Chondrocyte (in vitro differentiated cells): Measurements from ENCODE around the gene HIP1R. TPM values are rescaled to one million over a fixed set of nuclear protein-coding genes. Genes with fewer than 3 reads are reported as not detected.
A peak's percentile ranks its signal among the peaks of the same experiment; 100 is the strongest.

Experiments
- DNase-seq: peaks from one replicate; pipeline ENCODE4 v3.0.0; 2021; ENCODE audit warnings: mixed read lengths, low spot score
- H3K27ac Mint-ChIP-seq: one replicate; pipeline ENCODE4 v1.8.0; 2021; ENCODE audit warnings: mild to moderate bottlenecking, moderate library complexity, mixed read lengths; ENCODE audit not compliant: unreplicated experiment
- H3K27me3 Mint-ChIP-seq: 2 replicates; pipeline ENCODE4 v1.8.0; 2021; ENCODE audit warnings: low read depth, mixed read lengths
- H3K36me3 Mint-ChIP-seq: 2 replicates; pipeline ENCODE4 v1.8.0; 2021; ENCODE audit warnings: low read depth, mixed read lengths
- H3K4me1 Mint-ChIP-seq: 2 replicates; pipeline ENCODE4 v1.8.0; 2021; ENCODE audit warnings: low read depth, mild to moderate bottlenecking, mixed read lengths
- H3K4me3 Mint-ChIP-seq: one replicate; pipeline ENCODE4 v1.8.0; 2021; ENCODE audit warnings: mild to moderate bottlenecking, moderate library complexity, mixed read lengths; ENCODE audit not compliant: unreplicated experiment
- H3K9me3 Mint-ChIP-seq: 2 replicates; pipeline ENCODE4 v1.8.0; 2021; ENCODE audit warnings: low read depth, mixed read lengths
- CTCF ChIP-seq: fragments of 200-600 bp; sonication (generic); IDR thresholded peaks from 2 replicates; pipeline ENCODE4 v1.5.0; 2021; ENCODE audit warnings: antibody characterized with exemption, mild to moderate bottlenecking, moderate library complexity
- total RNA-seq: library from RNA; stranded (reverse); gene quantifications from 3 replicates; pipeline ENCODE4 v1.2.1, GENCODE V29; 2021

HIP1R gene
- total RNA-seq, 1 donor from 2014 or later: 13.8 TPM

- H3K27me3 Mint-ChIP-seq: no peaks in the 10 kb centered on the region
- no peak for DNase-seq
- H3K27ac Mint-ChIP-seq: no peak overlapping the region
- H3K9me3 Mint-ChIP-seq: no peaks in the 10 kb centered on the region
- peaks cover 39% of the 10 kb centered on the region for H3K4me1 Mint-ChIP-seq
- TF ChIP-seq CTCF: no peak
- no peak overlapping the region for H3K4me3 Mint-ChIP-seq
- no peaks in the 10 kb centered on the region for H3K36me3 Mint-ChIP-seq
Observed at GRCh38 chr12:122839907-122840554, 4.8 kb downstream of the HIP1R start.

- H3K4me3 Mint-ChIP-seq: no peak overlapping the region
- H3K27me3 Mint-ChIP-seq: no peaks in the 10 kb centered on the region
- H3K4me1 Mint-ChIP-seq: peaks cover 39% of the 10 kb centered on the region
- no peak for TF ChIP-seq CTCF
- DNase-seq: no peak
- H3K27ac Mint-ChIP-seq: peak overlapping the region; percentile 67
- no peaks in the 10 kb centered on the region for H3K36me3 Mint-ChIP-seq
- H3K9me3 Mint-ChIP-seq: no peaks in the 10 kb centered on the region
Observed at GRCh38 chr12:122840580-122841513, 5.6 kb downstream of the HIP1R start.

DNA sequence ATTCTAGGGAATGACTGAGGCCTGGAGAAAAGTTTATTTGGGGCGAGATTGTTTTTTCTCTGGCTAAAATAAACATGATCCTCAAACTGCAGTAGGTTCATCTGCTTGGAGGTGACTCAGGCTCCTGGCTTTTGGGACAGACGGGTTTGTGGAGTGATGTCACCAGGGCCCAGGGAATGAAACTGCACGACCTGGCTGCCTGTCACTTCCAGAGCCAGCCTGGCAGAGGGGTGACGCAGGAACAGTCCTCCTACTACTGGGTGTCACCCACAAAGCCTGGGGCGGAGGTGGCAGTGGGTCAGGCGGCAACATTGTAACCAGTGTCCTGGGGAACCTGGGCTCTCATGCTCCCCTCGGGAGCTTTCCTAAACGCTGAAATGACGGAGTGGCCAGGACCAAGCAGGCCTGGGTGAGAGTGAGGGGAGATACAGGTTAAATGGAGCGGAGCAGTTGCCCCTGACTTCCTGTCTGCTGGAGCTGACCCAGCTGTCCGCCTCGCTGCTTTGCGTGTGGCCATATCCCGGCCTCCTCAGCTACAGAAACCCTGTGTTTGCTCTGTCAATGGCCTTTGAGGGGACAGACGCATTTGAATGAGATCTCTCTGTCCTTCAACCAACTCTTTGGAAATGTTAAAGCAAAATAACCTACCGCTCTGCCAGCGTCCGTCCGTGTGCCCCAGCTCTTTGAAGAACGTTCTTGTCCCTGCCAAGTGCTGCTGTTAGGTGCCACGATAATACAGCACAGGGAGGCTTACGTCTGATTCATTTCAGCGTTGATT is 6.5 kb downstream of the HIP1R start:
- no peak for DNase-seq
- TF ChIP-seq CTCF: no peak
- Mint-ChIP-seq H3K27ac (peak overlapping the region; percentile 67), H3K36me3 (no peaks in the 10 kb centered on the region), H3K27me3 (no peaks in the 10 kb centered on the region), H3K4me3 (no peak overlapping the region), H3K9me3 (no peaks in the 10 kb centered on the region), H3K4me1 (peaks cover 32% of the 10 kb centered on the region)

- Mint-ChIP-seq H3K9me3 (no peaks in the 10 kb centered on the region), H3K4me3 (no peak overlapping the region), H3K27me3 (no peaks in the 10 kb centered on the region), H3K4me1 (peaks cover 26% of the 10 kb centered on the region), H3K27ac (peak overlapping the region; percentile 67), H3K36me3 (no peaks in the 10 kb centered on the region)
- TF ChIP-seq CTCF: no peak
- DNase-seq: peak; percentile 81
Observed at GRCh38 chr12:122842505-122843405, 7.5 kb downstream of the HIP1R start.
